ENCODE results near the gene CCDC78.
"Not testable (repeated sequence)": the region's sequence is repeated elsewhere in the genome, so short reads cannot be mapped to it uniquely, and the experiment has no call there.

Gene CCDC78

DNA sequence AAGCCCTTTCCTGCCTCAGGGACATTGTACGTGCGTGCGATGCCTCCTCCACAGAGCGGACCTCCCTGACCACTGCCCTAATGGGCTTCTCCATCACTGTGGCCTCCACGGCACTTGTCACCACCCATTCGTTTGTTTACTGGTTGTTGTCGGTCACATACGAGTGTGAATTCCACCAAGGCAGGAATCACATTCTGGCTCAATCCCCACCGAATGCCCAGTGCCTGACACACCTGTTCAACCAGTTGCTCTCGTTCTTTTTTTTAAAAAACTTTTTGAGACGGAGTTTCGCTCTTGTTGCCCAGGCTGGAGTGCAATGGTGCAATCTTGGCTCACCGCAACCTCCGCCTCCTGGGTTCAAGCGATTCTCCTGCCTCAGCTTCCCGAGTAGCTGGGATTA is 35.0 kb downstream of the CCDC78 start:
- not testable (repeated sequence) for DNase-seq

DNA sequence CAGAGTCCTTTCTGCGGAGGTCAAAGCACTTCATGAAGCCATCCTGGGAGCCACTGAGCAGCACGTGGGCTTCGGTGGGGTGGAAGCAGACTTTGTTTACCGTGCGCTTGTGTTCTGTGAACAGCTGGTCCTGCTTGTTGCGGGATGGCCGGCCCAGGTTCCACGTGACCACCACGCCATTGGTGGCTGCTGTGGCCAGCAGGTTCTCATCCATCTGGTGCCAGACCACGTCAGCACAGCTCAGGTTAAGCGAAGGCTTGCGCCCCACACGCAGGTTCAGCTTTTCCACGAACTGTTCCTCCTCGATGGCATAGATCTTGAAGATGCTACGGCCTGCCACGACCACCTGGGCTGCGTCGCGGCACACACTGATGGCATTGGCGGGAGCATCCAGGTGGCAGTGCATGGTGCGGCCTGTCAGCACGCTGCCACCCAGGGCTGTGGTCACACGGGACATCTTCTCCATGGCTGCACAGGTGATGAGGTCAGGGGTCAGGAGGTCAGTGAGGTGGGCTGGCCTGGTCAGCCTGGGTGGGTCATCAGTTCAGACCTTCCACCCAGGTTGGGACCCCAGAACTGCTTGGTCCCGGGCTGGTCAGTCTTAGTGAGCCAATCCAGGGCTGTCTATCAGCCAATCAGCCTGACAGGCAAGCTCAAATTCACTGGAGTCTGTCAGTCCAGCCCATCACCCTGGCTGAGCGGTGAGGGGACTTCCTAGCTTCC is 36.9 kb downstream of the CCDC78 start:
- DNase-seq = no peak

DNA sequence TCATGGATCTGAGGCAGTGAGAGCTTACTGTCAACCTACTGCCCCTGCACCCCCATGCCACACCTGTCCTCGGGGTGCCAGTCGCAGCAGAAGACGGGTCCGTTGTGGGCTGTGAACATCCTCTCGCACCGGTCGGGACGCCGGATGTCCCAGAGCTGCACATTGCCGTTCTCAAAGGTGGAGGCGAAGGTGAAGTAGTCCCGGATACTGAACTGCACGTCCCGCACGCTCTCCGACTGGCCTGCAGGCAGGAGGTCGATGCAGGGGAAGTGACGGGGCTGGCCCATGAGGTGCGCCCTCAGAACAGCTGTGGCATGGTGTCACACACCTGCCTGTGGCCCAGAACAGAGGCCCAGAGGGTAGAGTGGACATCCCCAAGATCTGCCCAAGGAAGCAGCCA is 38.7 kb downstream of the CCDC78 start:
- DNase-seq = no peak

DNA sequence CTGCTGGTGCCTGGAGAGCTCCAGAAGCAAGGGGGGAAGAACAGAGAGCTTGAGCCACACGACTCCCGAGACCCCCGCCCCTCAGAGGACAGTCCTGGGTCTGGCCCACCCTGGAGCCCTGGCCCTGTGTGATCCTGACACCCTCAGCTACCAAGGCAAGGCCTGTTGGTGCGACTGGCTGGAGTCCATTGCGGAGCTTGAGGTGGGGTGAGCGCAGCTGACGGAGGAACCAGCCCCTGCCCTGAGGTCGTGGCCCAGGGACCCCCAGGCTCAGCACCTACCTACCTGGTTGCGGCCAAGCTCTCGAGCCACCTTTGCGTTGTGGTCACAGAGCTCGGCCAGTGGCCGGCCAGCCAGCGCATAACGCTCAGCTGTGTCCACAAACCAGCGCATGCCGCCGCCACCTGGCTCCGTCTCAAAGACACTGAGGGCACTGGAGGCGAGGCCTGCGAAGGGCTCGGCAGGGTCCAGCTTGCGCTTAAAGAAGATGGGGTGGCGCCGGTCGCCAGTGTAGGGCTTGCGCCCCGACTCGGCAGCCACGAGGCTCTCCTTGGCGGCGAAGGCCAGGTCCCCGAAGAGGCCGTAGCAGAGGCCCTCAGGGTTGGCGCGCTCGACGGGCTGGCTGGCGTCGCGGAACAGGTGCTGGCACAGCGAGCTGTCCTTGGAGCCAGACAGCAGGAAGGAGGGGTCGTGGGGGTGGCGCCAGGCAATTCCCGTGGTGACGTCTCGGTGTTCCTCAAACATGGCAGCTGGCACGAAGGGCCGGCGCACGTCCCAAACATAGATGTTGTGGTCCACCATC is 39.6 kb downstream of the CCDC78 start:
- no peak for DNase-seq

DNA sequence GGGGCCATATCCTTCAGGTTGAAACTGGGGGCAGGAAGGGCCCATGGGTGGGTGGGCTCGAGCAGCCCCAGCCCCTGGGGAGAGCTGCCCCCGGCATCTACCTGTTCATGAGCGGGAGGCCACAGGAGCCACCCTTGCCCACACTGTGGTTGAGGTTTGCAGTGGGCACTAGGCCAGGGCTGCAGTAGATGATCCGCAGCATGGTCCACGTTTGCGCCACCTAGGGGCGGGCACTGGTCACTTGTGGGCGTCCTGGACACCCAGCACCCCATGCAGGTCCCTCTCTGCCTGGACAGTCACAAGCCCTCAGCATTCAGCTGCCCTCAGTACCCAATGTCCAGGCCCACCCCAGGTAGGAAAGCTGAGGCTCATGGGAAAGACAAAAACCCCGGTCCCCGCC is 40.3 kb downstream of the CCDC78 start:
- no peak for DNase-seq

DNA sequence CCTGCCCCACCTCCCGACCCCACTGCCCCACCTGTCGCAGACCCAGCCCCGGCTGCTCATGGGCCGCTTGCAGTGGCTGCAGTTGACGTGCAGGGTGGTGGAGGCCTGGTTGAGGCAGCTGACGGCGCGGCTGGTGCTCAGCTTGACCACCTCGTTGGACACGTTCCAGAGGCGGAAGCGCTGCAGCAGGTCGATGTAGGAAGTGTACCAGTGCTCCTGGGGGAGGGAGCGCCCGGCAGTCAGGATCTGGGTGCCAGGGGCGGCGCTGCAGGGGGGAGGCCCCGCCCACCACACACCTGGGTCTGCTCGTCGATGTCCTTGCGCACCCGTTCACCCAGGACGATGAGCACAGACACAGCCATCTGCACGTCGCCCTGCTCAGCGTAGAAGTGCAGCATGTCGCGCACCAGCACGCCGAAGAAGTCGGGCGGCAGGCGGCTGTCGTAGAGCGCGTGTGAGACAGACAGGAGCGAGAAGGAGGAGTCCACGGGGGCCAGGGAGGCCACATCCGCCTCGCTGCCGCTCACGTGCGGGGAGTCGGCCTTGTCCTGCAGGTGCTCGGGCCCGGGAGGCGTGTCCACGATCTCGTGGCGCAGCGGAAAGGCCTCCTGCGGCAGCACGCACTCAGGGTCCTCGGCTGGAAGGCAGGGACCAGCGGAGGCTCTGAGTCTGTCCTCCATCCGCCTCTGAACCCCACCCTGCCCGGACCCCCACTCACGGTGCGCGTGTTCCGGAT is 41.1 kb downstream of the CCDC78 start:
- no peak for DNase-seq

DNA sequence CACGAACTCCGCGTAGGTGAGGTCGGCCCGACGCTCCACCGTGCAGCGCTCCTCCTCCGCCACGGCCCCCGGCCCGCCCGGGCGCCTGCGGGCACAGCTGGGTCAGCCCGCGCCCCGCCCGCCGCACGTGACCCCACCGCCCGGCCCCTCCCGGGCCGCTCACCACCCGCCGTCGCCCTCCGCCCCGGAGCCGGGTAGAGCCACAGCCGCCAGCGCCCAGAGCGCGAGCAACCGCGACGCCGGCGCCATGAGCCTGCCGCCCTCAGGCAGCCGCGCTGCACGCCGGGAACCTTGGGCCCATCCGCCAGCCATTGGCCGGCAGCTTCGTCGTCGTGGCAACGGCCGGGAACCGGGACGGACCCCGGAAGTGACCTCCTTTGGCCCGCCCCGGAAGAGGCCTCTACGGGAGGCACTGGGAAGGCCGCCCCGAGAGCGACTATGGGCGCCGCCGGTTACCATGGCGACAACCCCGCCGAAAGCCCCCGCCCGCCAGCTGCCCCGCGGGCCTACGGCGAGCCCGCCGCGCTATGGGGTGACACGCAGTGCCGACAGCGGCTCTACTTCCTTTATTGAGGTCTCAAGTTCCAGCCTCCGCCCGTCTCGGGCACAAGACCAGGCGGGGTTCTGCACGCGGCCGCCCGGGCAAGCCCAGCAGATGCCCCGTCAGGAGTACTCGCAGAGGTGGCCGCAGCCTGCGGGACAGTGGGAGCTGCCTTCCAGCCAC is 42.0 kb downstream of the CCDC78 start, which contains the start of gene JMJD8:
Gene JMJD8 (minus strand): TSS at position 264 of the 724 bp plus-strand sequence. CDS start 15 bp downstream, at position 249.
- peak; percentile 95 to 97 for DNase-seq

DNA sequence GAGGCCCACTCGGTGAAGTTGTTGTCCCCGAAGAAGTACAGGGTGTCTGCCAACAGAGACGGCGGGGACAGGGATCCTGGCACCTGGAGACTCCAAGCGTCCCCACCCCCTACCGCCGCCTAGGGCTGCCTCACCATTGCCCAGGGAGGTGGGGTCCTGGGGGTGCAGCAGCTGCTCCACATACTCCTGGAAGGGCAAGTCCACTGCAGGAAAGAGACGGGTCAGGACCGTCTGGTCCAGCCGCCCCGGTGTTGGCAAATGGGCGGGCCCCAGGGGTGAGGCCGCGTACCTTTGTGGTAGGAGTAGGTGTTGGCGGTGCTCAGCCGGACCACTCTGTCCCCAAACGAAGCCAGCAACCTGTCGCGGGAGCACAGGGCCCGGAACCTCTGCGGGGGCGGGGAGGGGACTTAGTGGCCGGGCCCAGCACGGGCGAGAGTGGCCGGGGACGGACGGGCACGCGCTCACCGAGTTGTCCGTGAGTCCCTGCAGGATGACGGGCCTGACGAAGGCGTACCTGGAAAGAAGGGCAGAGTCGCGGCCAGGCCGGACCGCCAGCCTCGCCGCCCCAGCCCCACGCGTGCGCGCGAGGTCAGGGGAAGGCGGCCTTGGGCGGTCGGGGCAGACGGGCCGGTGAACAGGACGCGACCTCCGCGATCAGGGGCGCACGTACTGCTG is 42.7 kb downstream of the CCDC78 start:
- DNase-seq = no peak

DNA sequence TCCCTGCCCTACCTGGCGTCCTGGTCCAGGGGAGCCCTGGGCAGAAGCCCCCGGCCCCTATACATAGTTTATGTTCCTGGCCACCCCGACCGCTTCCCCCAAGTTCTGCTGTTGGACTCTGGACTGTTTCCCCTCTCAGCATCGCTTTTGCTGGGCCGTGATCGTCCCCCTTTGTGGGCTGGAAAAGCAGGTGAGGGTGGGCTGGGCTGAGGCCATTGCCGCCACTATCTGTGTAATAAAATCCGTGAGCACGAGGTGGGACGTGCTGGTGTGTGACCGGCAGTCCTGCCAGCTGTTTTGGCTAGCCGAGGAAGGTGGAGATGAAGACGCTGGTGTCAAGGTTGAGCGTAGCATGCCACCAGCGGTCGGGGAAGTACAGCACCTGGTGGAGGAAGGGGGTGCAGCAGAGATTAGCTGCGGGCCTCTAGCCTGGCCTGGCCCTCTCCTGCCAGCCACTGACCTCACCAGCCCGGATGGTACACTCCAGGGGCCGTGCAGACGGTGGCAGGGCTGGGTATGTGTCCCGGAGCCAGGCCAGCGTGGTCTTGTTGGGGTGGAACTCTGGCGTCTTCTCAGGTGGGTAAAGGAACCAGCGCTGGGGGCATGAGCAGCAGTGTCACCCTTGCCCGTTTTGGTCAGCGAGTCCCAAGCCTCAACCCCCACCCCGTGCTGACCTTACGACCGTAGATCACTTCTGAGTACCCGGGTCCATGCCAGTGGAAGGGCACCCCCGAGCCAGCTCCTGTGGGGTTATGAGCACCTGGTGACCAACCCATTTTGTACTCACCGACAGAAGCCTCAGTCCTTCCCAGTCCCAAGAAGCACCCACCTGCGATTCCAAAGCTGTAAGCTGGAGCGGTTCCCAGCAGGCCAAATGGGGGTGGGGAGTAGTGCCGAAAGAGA is 43.5 kb downstream of the CCDC78 start:
- DNase-seq = no peak

DNA sequence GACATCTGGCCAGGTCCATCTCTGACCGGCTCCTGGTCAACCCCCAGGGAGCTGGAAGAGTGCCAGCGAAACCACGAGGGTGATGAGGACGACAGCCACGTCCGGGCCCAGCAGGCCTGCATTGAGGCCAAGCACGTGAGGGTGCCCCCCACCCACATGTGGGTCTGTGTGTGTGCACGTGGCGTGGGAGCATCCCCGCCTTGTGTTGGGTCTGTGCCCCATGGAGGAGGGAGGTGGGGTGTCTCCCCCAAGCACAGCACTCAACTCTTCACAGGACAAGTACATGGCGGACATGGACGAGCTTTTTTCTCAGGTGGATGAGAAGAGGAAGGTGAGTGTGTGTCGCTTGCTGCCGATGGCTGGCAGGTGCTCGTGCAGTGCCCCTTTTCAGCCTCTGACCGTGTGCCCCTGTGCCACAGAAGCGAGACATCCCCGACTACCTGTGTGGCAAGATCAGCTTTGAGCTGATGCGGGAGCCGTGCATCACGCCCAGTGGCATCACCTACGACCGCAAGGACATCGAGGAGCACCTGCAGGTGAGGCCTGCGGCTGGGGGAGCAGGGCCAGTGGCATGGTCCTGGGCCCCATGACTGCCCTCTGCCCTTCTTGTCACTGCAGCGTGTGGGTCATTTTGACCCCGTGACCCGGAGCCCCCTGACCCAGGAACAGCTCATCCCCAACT is 44.4 kb downstream of the CCDC78 start:
- no peak for DNase-seq

DNA sequence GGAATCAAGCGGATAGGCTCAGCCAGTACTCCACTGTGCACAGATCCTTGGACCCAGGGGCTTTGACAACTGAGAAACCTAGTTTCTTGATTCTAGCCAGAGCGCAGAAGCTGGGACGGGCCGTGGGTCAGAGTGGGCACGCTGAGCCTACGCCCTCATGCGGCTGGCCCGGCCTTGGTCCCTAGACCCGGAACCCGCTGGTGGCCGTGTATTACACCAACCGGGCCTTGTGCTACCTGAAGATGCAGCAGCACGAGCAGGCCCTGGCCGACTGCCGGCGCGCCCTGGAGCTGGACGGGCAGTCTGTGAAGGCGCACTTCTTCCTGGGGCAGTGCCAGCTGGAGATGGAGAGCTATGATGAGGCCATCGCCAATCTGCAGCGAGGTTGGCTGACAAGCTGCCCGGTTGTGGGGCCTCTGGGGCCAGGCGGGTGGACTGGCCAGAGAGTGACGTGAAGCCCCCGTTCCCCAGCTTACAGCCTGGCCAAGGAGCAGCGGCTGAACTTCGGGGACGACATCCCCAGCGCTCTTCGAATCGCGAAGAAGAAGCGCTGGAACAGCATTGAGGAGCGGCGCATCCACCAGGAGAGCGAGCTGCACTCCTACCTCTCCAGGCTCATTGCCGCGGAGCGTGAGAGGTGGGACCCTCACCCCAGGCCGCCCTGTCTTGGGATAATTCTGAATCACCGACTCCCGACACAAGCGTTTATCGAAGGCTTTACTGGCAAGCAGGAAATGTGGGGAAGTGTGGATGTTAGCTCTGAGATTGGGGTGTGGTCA is 45.1 kb downstream of the CCDC78 start:
- no peak for DNase-seq

DNA sequence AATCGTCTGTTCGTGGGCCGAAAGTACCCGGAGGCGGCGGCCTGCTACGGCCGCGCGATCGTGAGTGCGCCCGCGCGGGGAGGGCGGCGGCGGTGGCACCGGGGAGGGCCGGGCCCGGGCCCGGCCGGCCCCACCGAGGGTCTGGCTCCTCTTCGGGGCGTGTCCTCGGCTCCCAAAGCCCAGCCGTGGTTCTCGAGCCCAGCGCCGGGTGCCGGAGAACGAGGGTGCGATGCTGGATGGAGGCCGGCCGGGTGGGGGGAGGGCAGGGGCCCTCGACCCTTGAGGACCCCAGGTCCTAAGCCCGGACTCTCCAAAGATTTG is 45.7 kb downstream of the CCDC78 start:
- DNase-seq = no peak

DNA sequence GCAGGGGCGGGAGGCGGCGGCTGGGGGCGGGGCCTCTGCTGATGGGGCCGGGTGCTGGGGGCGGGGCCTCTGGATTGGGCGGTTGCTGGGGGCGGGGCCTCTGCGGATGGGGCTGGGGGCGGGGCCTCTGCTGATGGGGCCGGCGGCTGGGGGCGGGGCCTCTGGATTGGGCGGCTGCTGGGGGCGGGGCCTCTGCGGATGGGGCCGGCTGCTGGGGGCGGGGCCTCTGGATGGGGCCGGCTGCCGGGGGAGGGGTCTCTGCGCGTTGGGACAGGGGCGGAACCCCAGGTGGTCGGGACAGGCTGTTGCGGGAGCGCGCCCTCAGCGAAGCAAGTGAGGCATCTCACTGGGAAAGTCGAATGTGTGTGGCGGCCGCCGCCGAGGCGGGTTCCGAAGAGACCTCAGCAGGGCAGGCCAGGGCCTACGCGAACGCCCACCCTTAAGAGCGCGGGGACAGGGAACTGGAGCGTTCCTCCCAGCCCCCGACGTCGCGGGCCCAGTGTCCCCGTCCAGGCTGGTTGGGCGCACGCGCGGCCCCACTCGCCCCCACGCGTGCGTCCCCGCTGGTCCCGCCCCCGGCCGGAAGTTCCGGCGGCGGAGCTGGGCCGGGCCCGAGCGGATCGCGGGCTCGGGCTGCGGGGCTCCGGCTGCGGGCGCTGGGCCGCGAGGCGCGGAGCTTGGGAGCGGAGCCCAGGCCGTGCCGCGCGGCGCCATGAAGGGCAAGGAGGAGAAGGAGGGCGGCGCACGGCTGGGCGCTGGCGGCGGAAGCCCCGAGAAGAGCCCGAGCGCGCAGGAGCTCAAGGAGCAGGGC is 46.2 kb downstream of the CCDC78 start, which contains the start of gene STUB1:
Gene STUB1 (plus strand): TSS at position 597 of the 811 bp plus-strand sequence. CDS start 116 bp downstream, at position 713.
- DNase-seq = peak; percentile 77 to 87

DNA sequence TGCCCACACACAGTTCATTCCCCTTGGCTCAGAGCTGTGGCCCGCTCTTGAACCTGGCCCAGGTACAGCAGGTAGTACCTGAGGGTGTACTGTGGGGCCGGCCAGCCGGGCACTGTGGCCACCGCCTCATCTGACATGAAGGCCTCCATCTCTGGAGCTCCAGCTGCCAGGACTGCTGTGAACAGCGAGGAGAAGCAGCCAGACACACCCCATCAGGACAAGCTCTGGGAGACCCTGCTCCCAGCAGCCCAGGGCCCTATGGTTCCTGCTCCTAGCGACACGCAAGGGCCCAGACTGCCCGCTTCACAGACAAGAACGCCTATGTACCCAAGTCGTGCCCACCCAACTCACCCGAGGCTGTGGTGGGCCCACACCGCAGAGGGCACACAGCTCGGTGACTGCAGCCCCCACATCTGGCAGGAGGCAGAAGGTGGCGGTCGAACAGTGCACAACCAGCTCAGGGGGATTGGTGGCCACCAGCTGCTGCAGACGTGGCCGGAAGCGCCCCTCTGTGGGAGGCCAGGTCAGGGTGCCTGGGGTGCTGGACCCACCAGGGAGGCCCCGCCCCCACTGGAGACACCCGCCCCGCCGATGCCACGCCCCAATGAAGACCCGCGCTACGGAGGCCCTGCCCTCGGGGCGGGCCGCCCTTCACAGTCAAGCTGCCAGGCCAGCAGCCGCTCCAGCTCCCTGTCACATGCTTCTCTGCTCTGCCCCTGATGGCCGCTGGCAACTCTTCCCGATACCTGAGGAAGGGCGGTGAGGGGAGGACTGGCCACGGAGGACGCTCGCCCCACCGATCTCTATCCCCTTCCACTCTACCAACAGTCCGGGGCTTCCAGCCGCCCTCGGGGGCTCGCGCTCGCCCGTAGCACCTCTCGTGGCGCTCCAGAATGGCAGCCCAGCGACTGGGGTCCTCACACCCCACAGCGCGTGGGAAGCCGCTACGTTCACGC is 47.1 kb downstream of the CCDC78 start:
- DNase-seq = peak; percentile 37 to 51

DNA sequence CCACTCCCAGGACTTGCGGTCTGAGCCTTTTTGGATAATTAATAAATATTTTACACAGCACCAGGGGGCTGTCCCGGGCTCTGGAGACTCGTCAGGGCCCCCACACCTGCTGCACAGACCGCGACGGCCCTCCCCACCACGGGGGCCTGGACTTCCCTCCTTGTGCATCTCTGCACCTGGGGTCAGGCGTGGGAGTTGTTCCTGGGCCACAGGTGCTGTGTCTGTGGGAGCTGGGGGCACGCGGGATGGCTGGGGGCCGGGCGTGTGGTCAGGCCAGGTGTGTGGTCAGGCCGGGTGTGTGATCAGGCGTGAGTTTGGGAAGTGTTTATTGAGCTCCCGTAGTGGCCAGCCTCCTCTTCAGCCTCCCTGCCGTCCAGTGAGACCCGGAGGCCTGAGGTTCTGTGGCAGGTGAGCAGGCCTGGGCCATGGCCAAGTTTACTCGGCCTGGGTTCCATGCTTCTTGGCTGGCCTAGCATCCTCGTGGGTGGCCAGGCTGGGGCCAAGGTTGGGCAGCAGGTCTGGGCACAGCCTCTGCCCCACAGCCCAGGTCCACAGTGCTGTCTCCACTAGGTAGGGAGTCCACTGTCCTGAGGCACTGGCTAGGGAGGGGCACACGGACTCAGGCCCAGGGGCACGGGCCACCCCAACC is 47.9 kb downstream of the CCDC78 start:
- no peak for DNase-seq

DNA sequence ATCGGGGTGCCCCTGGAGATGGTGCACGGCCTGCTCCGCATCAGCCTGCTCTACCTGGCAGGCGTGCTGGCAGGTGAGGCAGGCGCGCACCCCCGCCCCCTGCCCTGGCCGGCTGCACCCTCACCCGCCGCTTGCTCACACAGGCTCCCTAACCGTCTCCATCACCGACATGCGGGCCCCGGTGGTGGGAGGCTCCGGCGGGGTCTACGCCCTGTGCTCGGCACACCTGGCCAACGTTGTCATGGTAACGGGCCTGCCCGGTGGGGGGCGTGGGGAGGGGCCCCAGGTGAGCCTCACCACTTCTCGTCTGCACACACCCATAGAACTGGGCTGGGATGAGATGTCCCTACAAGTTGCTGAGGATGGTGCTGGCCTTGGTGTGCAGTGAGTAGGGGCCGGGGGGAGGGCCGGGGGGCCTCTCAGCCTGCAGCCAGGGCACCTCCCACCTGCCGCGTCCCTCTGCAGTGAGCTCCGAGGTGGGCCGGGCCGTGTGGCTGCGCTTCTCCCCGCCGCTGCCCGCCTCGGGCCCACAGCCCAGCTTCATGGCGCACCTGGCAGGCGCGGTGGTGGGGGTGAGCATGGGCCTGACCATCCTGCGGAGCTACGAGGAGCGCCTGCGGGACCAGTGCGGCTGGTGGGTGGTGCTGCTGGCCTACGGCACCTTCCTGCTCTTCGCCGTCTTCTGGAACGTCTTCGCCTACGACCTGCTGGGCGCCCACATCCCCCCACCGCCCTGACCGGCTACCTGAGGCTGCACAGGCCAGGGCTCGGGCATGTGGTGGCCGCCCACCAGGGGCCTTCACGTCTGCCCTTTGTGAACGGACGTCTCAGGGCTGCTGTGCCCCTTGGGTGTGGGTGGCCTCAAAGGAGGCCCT is 48.7 kb downstream of the CCDC78 start:
- no peak for DNase-seq

All from stimulated activated CD4-positive, alpha-beta T cell treated with anti-CD3 and anti-CD28 coated beads, Interleukin-2, amount 100 ng/mL, for 48 hours (primary cell).